ENCODE results near the gene KCNJ12.
"Not testable (repeated sequence)": the region's sequence is repeated elsewhere in the genome, so short reads cannot be mapped to it uniquely, and the experiment has no call there.

Gene KCNJ12

GRCh38 chr17:21390294-21390693 is 14.1 kb downstream of the KCNJ12 start:
- DNase-seq, result no peak

- no peak for DNase-seq
Measured at GRCh38 chr17:21392266-21392665, 16.1 kb downstream of the KCNJ12 start.

GRCh38 chr17:21394265-21394664 is 18.1 kb downstream of the KCNJ12 start:
- DNase-seq, result no peak

GRCh38 chr17:21395764-21396163 is 19.6 kb downstream of the KCNJ12 start:
- no peak for DNase-seq

- DNase-seq, result no peak
Measured at GRCh38 chr17:21396237-21396636, 20.1 kb downstream of the KCNJ12 start.

- no peak for DNase-seq
Measured at GRCh38 chr17:21397341-21398190, 21.4 kb downstream of the KCNJ12 start.

GRCh38 chr17:21399474-21400186 is 23.5 kb downstream of the KCNJ12 start:
- no peak for DNase-seq

- not testable (repeated sequence) for DNase-seq
Measured at GRCh38 chr17:21400187-21400569, 24.0 kb downstream of the KCNJ12 start.

GRCh38 chr17:21400816-21401593 is 24.8 kb downstream of the KCNJ12 start:
- no peak for DNase-seq

GRCh38 chr17:21402166-21402571 is 26.0 kb downstream of the KCNJ12 start:
- not testable (repeated sequence) for DNase-seq

- not testable (repeated sequence) for DNase-seq
Measured at GRCh38 chr17:21402926-21403325, 26.8 kb downstream of the KCNJ12 start.

- DNase-seq, result not testable (repeated sequence)
Measured at GRCh38 chr17:21404106-21404505, 27.9 kb downstream of the KCNJ12 start.

- not testable (repeated sequence) for DNase-seq
Measured at GRCh38 chr17:21404539-21404938, 28.4 kb downstream of the KCNJ12 start.

- DNase-seq, result not testable (repeated sequence)
Measured at GRCh38 chr17:21404956-21405731, 29.0 kb downstream of the KCNJ12 start.

GRCh38 chr17:21405904-21406400 is 29.8 kb downstream of the KCNJ12 start:
- DNase-seq, result not testable (repeated sequence)

GRCh38 chr17:21406616-21407404 is 30.7 kb downstream of the KCNJ12 start:
- DNase-seq, result not testable (repeated sequence)

GRCh38 chr17:21407752-21408151 is 31.6 kb downstream of the KCNJ12 start:
- DNase-seq, result not testable (repeated sequence)

GRCh38 chr17:21408224-21408623 is 32.1 kb downstream of the KCNJ12 start:
- not testable (repeated sequence) for DNase-seq

- DNase-seq, result not testable (repeated sequence)
Measured at GRCh38 chr17:21408766-21409300, 32.7 kb downstream of the KCNJ12 start.

- not testable (repeated sequence) for DNase-seq
Measured at GRCh38 chr17:21409388-21409787, 33.2 kb downstream of the KCNJ12 start.

- not testable (repeated sequence) for DNase-seq
Measured at GRCh38 chr17:21409971-21410370, 33.8 kb downstream of the KCNJ12 start.
